Heart right ventricle (tissue), 16 donors: ENCODE data around the gene SERPINA9. TPM values are rescaled to one million over a fixed set of nuclear protein-coding genes. Genes with fewer than 3 reads are reported as not detected.

Experiments
- ATAC-seq, 8 donors: fragments of 200-7000 bp; cut with Tn5 transposase; one replicate each; pipeline ENCODE4 v1.9.1; 2020; ENCODE audit warnings: mild to moderate bottlenecking in 8 of 8, moderate library complexity in 8 of 8, moderate number of reproducible peaks in 1 of 8
- DNase-seq, 2 donors: peaks; one replicate each; pipeline ENCODE4 v3.0.0-alpha.2; 2020
- H3K27ac ChIP-seq, 10 donors: fragments of 200-600 bp; sonication (generic) in 2 of 10; one replicate each; pipeline versions ENCODE4 v1.5.0 to v1.8.0; 2020 to 2022; ENCODE audit warnings: mild to moderate bottlenecking in 3 of 10
- H3K27me3 ChIP-seq, 7 donors: fragments of 200-600 bp; one replicate each; pipeline ENCODE4 v1.8.0; 2021 to 2022; ENCODE audit warnings: mild to moderate bottlenecking in 2 of 7
- H3K36me3 ChIP-seq, 9 donors: fragments of 200-600 bp; sonication (generic) in 1 of 9; one replicate each; pipeline versions ENCODE4 v1.5.0 to v1.8.0; 2020 to 2022; ENCODE audit warnings: mild to moderate bottlenecking in 2 of 9
- H3K4me1 ChIP-seq, 9 donors: fragments of 200-600 bp; sonication (generic) in 1 of 9; one replicate each; pipeline versions ENCODE4 v1.5.0 to v1.8.0; 2020 to 2022; ENCODE audit warnings: mild to moderate bottlenecking in 4 of 9
- H3K4me3 ChIP-seq, 10 donors: fragments of 200-600 bp; sonication (generic) in 2 of 10; one replicate each; pipeline versions ENCODE4 v1.5.0 to v1.8.0; 2020 to 2022; ENCODE audit warnings: mild to moderate bottlenecking in 7 of 10, moderate library complexity in 2 of 10
- H3K9me3 ChIP-seq, 11 donors: fragments of 200-600 bp in 10 of 11; sonication (generic) in 2 of 11; one replicate each; pipeline versions ENCODE4 v1.5.0 to v1.8.0; 2013 to 2022; ENCODE audit warnings: mild to moderate bottlenecking in 2 of 11, control low read depth in 1 of 11, moderate library complexity in 1 of 11
- WGBS, 2 donors: extraction: QIAGEN DNeasy Blood & Tissue Kit; methylation state at CpG; one replicate each; pipeline ENCODE4 v1.1.7; 2013; ENCODE audit warnings: inconsistent platforms in 1 of 2; 5-methylcytosine and 5-hydroxymethylcytosine counted together
- intact Hi-C, 10 donors: fragments of 100-400 bp; cut with DNase I; formaldehyde crosslinking; loops; one replicate each; pipeline versions ENCODE4 v1.11.1 to v1.14.2; 2022
- polyA plus RNA-seq, 2 donors: library from polyadenylated mRNA; stranded (reverse); fragments of 200-250 nt; gene quantifications; one replicate each; pipeline ENCODE4 v1.2.3, GENCODE V29; 2013
- total RNA-seq, 10 donors: library from RNA; stranded (reverse); fragmentation: NEBNext Ultra II Directional in 3 of 10; extraction: Animal tissue kit (Norgen Biotek cat#: 25700) in 3 of 10; gene quantifications; one replicate each; pipeline versions ENCODE4 v1.2.1 to v1.2.4, GENCODE V29; 2021 to 2023
- TF ChIP-seq, protein P1 (sequence below), 9 donors: fragments of 200-600 bp; sonication (generic) in 2 of 9; IDR thresholded peaks; one replicate each; pipeline versions ENCODE4 v1.5.0 to v1.8.0; 2021 to 2022; ENCODE audit warnings: antibody characterized with exemption in 9 of 9, mild to moderate bottlenecking in 5 of 9, moderate library complexity in 1 of 9
- donor health status: Arrhythmogenic right ventricular cardiomyopathy.
- donor health status: ischemic (EF 13 %, LVEDD 7.1; RV severe dilation, severe dysfunction).
- donor health status: healthy with polysubstance abuse.
- donor health status: DM: no; HTN: yes; CAD: no.
- donor health status: DM: no; HTN: no; CAD: no.
- donor health status: ischemic (EF 25% LVEDD 6.9; RV normal size, moderate dysfunction).
- donor health status: ischemic (EF 25% LVEDD 5.7; RV mildly dilated, moderate dysfunction).
- donor health status: healthy.
- donor health status: DM: yes; HTN: yes; CAD: no.
- donor health status: Ischemic cardiomyopathy.
- donor health status: ischemic (EF 35%, LVEDD 5.7; RV mildly dilated, moderate dysfunction).
- donor health status: nonischemic (EF 11% LVEDD 7.7; RV severe dilation, severe dysfunction).
- donor health status: DM: yes; HTN: yes; CAD: no.
- donor health status: PGD.
- donor health status: ischemic (EF 29% LVEDD 5.4; RV normal size, mild dysfunction).
- donor health status: nonischemic (EF 23%, LVEDD 6.1; RV moderate dilation, normal function).

SERPINA9 gene
- total and polyA plus RNA-seq, 12 donors, result not detected

DNA sequence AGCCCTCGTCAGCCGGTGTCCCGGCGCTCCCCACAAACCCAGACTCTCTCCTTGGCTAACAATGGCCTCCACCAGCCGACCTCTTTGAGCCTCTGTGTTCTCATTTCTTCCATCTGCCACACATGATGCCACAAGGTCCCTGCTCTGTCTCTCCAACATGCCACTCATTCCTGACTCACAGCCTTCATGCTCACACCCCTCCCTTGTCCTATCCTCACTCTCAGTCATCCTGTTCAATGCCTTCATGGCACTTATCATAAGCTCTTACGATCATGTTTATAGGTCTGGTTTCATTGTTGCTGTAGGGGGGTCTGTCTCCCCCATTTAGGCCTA lies 13.8 kb downstream of the SERPINA9 start:
- 85 to 90% methylated on average over 6 of the region's 6 CpGs for WGBS, 2 donors
- H3K9me3 ChIP-seq, result peaks cover 0 to 32% (median 4%) of the 10 kb centered on the region in 11 donors
- TF ChIP-seq, protein P1, sequence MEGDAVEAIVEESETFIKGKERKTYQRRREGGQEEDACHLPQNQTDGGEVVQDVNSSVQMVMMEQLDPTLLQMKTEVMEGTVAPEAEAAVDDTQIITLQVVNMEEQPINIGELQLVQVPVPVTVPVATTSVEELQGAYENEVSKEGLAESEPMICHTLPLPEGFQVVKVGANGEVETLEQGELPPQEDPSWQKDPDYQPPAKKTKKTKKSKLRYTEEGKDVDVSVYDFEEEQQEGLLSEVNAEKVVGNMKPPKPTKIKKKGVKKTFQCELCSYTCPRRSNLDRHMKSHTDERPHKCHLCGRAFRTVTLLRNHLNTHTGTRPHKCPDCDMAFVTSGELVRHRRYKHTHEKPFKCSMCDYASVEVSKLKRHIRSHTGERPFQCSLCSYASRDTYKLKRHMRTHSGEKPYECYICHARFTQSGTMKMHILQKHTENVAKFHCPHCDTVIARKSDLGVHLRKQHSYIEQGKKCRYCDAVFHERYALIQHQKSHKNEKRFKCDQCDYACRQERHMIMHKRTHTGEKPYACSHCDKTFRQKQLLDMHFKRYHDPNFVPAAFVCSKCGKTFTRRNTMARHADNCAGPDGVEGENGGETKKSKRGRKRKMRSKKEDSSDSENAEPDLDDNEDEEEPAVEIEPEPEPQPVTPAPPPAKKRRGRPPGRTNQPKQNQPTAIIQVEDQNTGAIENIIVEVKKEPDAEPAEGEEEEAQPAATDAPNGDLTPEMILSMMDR (IDR thresholded peaks at IDR 0.05), result no peak
- DNase-seq (no peak), ATAC-seq (no peak)
- no peak overlapping the region for H3K4me3 ChIP-seq
- intact Hi-C loops, result no loop called here
- H3K27ac ChIP-seq, result no peak overlapping the region
- peaks cover 0 to 5% (median 0%) of the 10 kb centered on the region in 7 donors for H3K27me3 ChIP-seq
- H3K4me1 ChIP-seq, result no peaks in the 10 kb centered on the region
- H3K36me3 ChIP-seq, result no peaks in the 10 kb centered on the region

DNA sequence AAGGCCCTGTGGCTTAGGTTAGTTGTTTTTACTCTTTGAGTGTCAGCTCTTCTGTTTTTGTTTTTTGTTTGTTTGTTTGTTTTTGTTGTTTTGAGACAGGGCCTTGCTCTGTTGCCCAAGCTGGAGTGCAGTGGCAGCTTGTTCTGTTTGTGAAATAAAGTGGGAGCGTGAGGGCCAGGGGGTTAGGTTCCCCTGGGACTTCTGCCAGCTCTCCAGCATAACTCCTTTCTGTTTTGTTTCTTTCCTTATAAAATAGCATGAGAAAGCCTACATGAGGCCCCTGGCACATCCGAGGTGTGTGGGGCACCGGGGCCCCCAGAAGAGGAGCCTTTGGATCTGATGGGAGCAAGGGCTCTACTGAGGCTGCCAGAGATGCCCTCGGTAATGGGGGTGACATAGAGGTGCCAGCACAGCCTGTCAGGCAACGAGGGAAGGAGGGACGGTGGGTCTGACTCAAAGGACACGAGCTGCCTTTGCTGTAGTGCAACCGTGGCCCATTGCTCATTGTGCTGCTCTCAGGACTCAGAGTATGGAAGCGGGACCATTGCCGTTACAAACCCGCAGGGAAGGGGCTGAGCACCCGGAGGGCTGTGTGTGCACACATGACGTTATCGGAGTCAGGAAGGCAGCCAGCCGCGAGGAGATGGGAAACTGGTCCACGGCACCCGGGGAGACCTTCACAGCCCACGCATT lies 14.3 kb downstream of the SERPINA9 start:
- no peaks in the 10 kb centered on the region for H3K4me1 ChIP-seq
- TF ChIP-seq, protein P1 (IDR thresholded peaks at IDR 0.05), result no peak
- no peaks in the 10 kb centered on the region for H3K36me3 ChIP-seq
- no peak overlapping the region for H3K4me3 ChIP-seq
- H3K9me3 ChIP-seq, result peaks cover 0 to 36% (median 4%) of the 10 kb centered on the region in 11 donors
- ATAC-seq (no peak), DNase-seq (no peak)
- 85 to 86% methylated on average over 19 of the region's 19 CpGs for WGBS, 2 donors
- intact Hi-C loops, result no loop called here
- H3K27ac ChIP-seq, result no peak overlapping the region
- H3K27me3 ChIP-seq, result peaks cover 0 to 4% (median 0%) of the 10 kb centered on the region in 7 donors

- no peak for DNase-seq
- TF ChIP-seq, protein P1 (IDR thresholded peaks at IDR 0.05), result no peak
- intact Hi-C loops, result no loop called here
- WGBS, 2 donors, result 69 to 78% methylated on average over 8 of the region's 8 CpGs
- H3K9me3 ChIP-seq, result peaks cover 0 to 36% (median 4%) of the 10 kb centered on the region in 11 donors
- peaks cover 0 to 6% (median 0%) of the 10 kb centered on the region in 7 donors for H3K27me3 ChIP-seq
- no peak overlapping the region for H3K27ac ChIP-seq
- no peak for ATAC-seq
- no peaks in the 10 kb centered on the region for H3K4me1 ChIP-seq
- no peak overlapping the region for H3K4me3 ChIP-seq
- H3K36me3 ChIP-seq, result no peaks in the 10 kb centered on the region
These were observed 15.2 kb downstream of the SERPINA9 start for GRCh38 chr14:94460631-94461416.

DNA sequence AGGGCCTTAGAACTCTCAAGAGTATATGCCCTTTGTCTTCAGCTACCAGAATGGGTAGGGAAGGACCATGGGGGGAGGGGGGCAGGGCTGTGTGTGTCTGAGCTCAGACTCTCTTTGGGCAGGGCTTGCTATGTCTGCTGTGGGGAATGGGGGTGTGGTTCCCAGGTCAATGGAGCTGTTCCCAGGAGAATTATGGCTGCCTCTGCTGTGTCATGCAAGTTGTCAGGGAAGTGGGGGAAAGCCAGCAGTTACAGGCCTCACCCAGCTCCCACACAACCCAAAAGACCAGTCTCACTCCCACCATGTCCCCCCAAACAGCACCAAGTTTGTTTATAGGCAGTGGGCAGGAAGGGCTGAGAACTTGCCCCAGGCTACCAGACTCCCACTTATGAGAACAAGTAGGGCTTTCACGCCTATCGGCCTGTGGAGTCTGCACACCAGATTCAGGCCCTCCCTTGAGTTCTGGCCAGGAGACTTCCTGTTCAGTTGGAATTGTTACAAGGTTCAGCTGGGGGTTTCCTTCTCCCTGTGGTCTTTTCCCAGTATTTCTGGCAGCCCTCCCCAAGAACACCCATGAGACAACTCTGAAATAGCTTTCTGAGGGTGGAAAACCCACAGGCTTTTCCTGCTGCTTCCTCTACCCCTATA lies 17.3 kb downstream of the SERPINA9 start:
- no peak for ATAC-seq
- 33 to 49% methylated on average over 2 of the region's 2 CpGs for WGBS, 2 donors
- Histone ChIP-seq H3K27ac (no peak overlapping the region), H3K9me3 (peaks cover 0 to 25% (median 0%) of the 10 kb centered on the region in 11 donors), H3K4me1 (no peaks in the 10 kb centered on the region), H3K4me3 (no peak overlapping the region), H3K27me3 (peaks cover 0 to 8% (median 4%) of the 10 kb centered on the region in 7 donors), H3K36me3 (no peaks in the 10 kb centered on the region)
- TF ChIP-seq, protein P1 (IDR thresholded peaks at IDR 0.05), result no peak
- intact Hi-C loops, result no loop called here
- DNase-seq, result no peak
